ENCODE data around the gene OCA2. TPM values are rescaled to one million over a fixed set of nuclear protein-coding genes. Genes with fewer than 3 reads are reported as not detected.

Gene OCA2
- total and polyA plus RNA-seq, 2 of the 13 experiments (the other 11 are each of a cell fraction or from before 2014, with no cell fraction given): 0.02 to 0.05 TPM

GRCh38 chr15:28098766-28099554, at the start of gene OCA2 (continued):
- TF ChIP-seq ATF2 (CRISPR knock-in tag; IDR thresholded peaks at IDR 0.05) (0 out of 2 replicates have a peak, but pooled peaks have one; percentile 17), RAD21 (CRISPR knock-in tag; IDR thresholded peaks at IDR 0.05) (0 out of 2 replicates have a peak, but pooled peaks have one; percentile 32), SAP130 (CRISPR knock-in tag; IDR thresholded peaks at IDR 0.05; ENCODE audit: low read depth) (peak; percentile 43; the same call in 1 of the 2 replicates), ZBTB7B (CRISPR knock-in tag; IDR thresholded peaks at IDR 0.05) (peak; percentile 59; the same call in 1 of the 2 replicates), ZNF687 (CRISPR knock-in tag; IDR thresholded peaks at IDR 0.05) (peak; percentile 69), PBX3 (CRISPR knock-in tag; IDR thresholded peaks at IDR 0.05; ENCODE audit: borderline replicate concordance) (no peak), ZNF263 (CRISPR knock-in tag; IDR thresholded peaks at IDR 0.05) (peak; percentile 33; the same call in 1 of the 2 replicates), CHCHD3 (CRISPR knock-in tag; IDR thresholded peaks at IDR 0.05) (no peak)
- TF ChIP-seq, protein P1, sequence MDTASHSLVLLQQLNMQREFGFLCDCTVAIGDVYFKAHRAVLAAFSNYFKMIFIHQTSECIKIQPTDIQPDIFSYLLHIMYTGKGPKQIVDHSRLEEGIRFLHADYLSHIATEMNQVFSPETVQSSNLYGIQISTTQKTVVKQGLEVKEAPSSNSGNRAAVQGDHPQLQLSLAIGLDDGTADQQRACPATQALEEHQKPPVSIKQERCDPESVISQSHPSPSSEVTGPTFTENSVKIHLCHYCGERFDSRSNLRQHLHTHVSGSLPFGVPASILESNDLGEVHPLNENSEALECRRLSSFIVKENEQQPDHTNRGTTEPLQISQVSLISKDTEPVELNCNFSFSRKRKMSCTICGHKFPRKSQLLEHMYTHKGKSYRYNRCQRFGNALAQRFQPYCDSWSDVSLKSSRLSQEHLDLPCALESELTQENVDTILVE (CRISPR knock-in tag; IDR thresholded peaks at IDR 0.05): no peak
- TF ChIP-seq, protein P2, sequence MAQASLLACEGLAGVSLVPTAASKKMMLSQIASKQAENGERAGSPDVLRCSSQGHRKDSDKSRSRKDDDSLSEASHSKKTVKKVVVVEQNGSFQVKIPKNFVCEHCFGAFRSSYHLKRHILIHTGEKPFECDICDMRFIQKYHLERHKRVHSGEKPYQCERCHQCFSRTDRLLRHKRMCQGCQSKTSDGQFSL (CRISPR knock-in tag; IDR thresholded peaks at IDR 0.05): peak; percentile 92
- TF ChIP-seq, protein P3, sequence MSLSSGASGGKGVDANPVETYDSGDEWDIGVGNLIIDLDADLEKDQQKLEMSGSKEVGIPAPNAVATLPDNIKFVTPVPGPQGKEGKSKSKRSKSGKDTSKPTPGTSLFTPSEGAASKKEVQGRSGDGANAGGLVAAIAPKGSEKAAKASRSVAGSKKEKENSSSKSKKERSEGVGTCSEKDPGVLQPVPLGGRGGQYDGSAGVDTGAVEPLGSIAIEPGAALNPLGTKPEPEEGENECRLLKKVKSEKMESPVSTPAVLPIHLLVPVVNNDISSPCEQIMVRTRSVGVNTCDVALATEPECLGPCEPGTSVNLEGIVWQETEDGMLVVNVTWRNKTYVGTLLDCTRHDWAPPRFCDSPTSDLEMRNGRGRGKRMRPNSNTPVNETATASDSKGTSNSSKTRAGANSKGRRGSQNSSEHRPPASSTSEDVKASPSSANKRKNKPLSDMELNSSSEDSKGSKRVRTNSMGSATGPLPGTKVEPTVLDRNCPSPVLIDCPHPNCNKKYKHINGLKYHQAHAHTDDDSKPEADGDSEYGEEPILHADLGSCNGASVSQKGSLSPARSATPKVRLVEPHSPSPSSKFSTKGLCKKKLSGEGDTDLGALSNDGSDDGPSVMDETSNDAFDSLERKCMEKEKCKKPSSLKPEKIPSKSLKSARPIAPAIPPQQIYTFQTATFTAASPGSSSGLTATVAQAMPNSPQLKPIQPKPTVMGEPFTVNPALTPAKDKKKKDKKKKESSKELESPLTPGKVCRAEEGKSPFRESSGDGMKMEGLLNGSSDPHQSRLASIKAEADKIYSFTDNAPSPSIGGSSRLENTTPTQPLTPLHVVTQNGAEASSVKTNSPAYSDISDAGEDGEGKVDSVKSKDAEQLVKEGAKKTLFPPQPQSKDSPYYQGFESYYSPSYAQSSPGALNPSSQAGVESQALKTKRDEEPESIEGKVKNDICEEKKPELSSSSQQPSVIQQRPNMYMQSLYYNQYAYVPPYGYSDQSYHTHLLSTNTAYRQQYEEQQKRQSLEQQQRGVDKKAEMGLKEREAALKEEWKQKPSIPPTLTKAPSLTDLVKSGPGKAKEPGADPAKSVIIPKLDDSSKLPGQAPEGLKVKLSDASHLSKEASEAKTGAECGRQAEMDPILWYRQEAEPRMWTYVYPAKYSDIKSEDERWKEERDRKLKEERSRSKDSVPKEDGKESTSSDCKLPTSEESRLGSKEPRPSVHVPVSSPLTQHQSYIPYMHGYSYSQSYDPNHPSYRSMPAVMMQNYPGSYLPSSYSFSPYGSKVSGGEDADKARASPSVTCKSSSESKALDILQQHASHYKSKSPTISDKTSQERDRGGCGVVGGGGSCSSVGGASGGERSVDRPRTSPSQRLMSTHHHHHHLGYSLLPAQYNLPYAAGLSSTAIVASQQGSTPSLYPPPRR (CRISPR knock-in tag; IDR thresholded peaks at IDR 0.05; ENCODE audit: borderline replicate concordance): 0 out of 2 replicates have a peak, but pooled peaks have one; percentile 26

All from HepG2 (cell line).